Activated naive CD4-positive, alpha-beta T cell treated with anti-CD3 and anti-CD28 coated beads, Interleukin-2, amount 50 U/mL, for 72 hours (primary cell): ENCODE data around the gene NR2F1-AS1. TPM values are rescaled to one million over a fixed set of nuclear protein-coding genes. Genes with fewer than 3 reads are reported as not detected.
"Not testable (repeated sequence)": the region's sequence is repeated elsewhere in the genome, so short reads cannot be mapped to it uniquely, and the experiment has no call there.

ENCODE experiments used
- ATAC-seq, 2 donors: fragments of 150-1000 bp; cut with Tn5 transposase; 2 replicates each; pipeline ENCODE4 v1.10.0; 2021; ENCODE audit warnings: mild to moderate bottlenecking in 2 of 2, moderate library complexity in 2 of 2
- DNase-seq, 2 donors: peaks; one replicate each; pipeline ENCODE4 v3.0.0; 2021 to 2022; ENCODE audit warnings: low spot score in 2 of 2
- H3K27ac Mint-ChIP-seq, 2 donors: one replicate each; pipeline ENCODE4 v1.8.0; 2022; ENCODE audit warnings: mild to moderate bottlenecking in 2 of 2, mixed read lengths in 2 of 2
- H3K36me3 Mint-ChIP-seq, 2 donors: one replicate each; pipeline ENCODE4 v1.8.0; 2022; ENCODE audit warnings: mixed read lengths in 2 of 2
- H3K9me3 Mint-ChIP-seq, 2 donors: one replicate each; pipeline ENCODE4 v1.8.0; 2022; ENCODE audit warnings: mixed read lengths in 2 of 2
- total RNA-seq, 2 donors: library from RNA; stranded (reverse); gene quantifications; one replicate each; pipeline ENCODE4 v1.2.3, GENCODE V29; 2022

The NR2F1-AS1 gene
- total RNA-seq, 2 donors from 2014 or later, result not detected

- no peak for ATAC-seq
- peaks cover 0 to 7% of the 10 kb centered on the region in 2 donors for H3K36me3 Mint-ChIP-seq
- DNase-seq, result no peak
- H3K9me3 Mint-ChIP-seq, result peaks cover 0 to 8% of the 10 kb centered on the region in 2 donors
- no peak overlapping the region for H3K27ac Mint-ChIP-seq
Measured at GRCh38 chr5:93517828-93518227, 63.2 kb downstream of the NR2F1-AS1 start.

- H3K36me3 Mint-ChIP-seq, result no peaks in the 10 kb centered on the region
- H3K9me3 Mint-ChIP-seq, result no peaks in the 10 kb centered on the region
- ATAC-seq (no peak), DNase-seq (no peak)
- H3K27ac Mint-ChIP-seq, result no peak overlapping the region
Measured at GRCh38 chr5:93513298-93513697, 67.7 kb downstream of the NR2F1-AS1 start.

GRCh38 chr5:93512799-93513198 lies 68.2 kb downstream of the NR2F1-AS1 start:
- no peak for ATAC-seq
- no peak for DNase-seq
- Mint-ChIP-seq H3K27ac (no peak overlapping the region), H3K9me3 (no peaks in the 10 kb centered on the region), H3K36me3 (no peaks in the 10 kb centered on the region)

- DNase-seq, result no peak
- no peak for ATAC-seq
- Mint-ChIP-seq H3K27ac (no peak overlapping the region), H3K9me3 (no peaks in the 10 kb centered on the region), H3K36me3 (no peaks in the 10 kb centered on the region)
Measured at GRCh38 chr5:93511445-93511844, 69.6 kb downstream of the NR2F1-AS1 start.

DNA sequence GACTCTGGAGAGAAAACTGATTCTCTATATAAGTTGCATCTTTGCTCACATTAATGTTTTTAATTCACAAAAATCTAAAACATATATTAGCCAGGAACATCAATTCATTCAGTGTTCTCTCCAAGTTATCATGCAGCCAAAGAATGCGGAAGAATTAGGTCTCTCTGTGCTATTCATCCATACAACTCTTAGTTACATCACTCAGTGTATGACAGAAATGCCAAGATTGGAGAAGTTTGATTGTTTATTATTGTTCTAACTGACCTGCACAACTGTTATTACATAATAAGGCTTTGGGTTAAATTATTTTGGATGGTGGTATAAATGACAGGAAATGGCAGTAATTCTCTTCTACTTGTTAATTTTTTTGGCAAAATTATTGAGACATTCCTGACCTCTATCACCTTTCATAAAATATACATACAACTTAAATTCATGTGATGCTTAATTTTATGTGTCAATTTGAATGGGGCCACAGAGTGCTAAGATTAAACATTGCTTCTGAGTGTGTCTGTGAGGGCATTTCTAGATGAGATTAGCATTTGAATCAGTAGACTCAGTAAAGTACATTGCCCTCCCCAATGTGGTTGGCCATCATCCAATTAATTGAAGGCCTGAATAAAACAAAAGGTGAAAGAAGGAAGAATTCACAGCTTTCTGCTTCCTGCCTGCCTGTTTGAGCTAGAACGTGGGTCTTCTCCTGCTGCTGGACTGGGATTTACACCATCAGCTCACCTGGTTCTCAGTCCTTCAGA lies 70.2 kb downstream of the NR2F1-AS1 start:
- no peak for ATAC-seq
- Mint-ChIP-seq H3K27ac (no peak overlapping the region), H3K36me3 (no peaks in the 10 kb centered on the region), H3K9me3 (no peaks in the 10 kb centered on the region)
- no peak for DNase-seq

GRCh38 chr5:93505553-93505952 lies 75.5 kb downstream of the NR2F1-AS1 start:
- not testable (repeated sequence) for H3K36me3 Mint-ChIP-seq, H3K9me3 Mint-ChIP-seq, ATAC-seq, H3K27ac Mint-ChIP-seq, DNase-seq

DNA sequence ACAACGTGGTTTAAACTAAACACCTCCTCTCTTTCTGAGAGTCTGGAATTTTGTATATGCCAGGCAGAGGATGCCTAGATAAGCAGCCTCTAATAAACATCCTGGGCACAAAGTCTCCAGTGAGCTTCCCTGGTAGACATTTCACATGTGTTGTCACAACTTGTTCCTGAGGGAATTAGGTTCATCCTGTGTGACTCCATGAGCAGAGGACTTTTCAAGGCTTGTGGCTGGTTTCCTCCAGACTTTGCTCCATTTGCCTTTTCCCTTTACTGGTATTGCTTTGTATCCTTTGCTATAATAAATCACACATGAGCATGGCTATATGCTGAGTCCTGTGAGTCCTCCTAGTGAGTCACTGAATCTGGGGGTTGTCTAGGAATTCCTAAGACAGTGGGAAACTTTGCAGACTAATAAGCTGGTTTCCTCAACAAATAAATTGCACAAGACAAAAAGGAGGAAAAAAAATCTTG lies 77.4 kb downstream of the NR2F1-AS1 start:
- no peak for DNase-seq
- H3K36me3 Mint-ChIP-seq, result no peaks in the 10 kb centered on the region
- H3K27ac Mint-ChIP-seq, result no peak overlapping the region
- no peak for ATAC-seq
- H3K9me3 Mint-ChIP-seq, result no peaks in the 10 kb centered on the region

GRCh38 chr5:93497096-93497495 lies 83.9 kb downstream of the NR2F1-AS1 start:
- ATAC-seq (no peak), DNase-seq (no peak)
- Mint-ChIP-seq H3K9me3 (no peaks in the 10 kb centered on the region), H3K27ac (no peak overlapping the region), H3K36me3 (no peaks in the 10 kb centered on the region)

- ATAC-seq (no peak), DNase-seq (no peak)
- peaks cover 2 to 14% of the 10 kb centered on the region in 2 donors for H3K9me3 Mint-ChIP-seq
- H3K27ac Mint-ChIP-seq, result no peak overlapping the region
- H3K36me3 Mint-ChIP-seq, result peaks cover 0 to 2% of the 10 kb centered on the region in 2 donors
Measured at GRCh38 chr5:93479982-93480509, 101.0 kb downstream of the NR2F1-AS1 start.

DNA sequence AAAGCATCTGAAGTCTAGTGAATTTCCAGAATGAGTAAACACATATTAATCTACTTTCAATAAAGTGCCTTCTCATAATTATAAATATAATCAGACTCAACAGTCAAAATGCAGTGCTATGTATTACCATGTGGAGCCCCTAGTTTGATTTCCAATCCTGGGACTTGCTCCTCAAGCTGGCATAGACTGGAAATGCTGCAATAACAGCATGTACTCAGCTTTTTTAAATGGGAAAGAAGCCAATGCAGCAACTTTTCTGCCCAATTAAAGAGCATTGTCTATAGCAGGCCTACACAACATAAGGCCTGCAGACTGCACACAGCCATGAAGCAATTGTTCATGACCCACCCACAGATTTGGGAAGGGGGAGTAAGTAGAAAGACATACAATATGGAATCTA lies 103.2 kb downstream of the NR2F1-AS1 start:
- no peak overlapping the region for H3K27ac Mint-ChIP-seq
- H3K9me3 Mint-ChIP-seq, result peaks cover 0 to 6% of the 10 kb centered on the region in 2 donors
- DNase-seq (no peak), ATAC-seq (no peak)
- H3K36me3 Mint-ChIP-seq, result no peaks in the 10 kb centered on the region

- H3K27ac Mint-ChIP-seq, result no peak overlapping the region
- no peak for ATAC-seq
- H3K9me3 Mint-ChIP-seq, result peaks cover 0 to 6% of the 10 kb centered on the region in 2 donors
Measured at GRCh38 chr5:93476251-93476742, 104.7 kb downstream of the NR2F1-AS1 start.

GRCh38 chr5:93462916-93463315 lies 118.1 kb downstream of the NR2F1-AS1 start:
- no peak overlapping the region for H3K27ac Mint-ChIP-seq
- ATAC-seq (no peak), DNase-seq (no peak)
- H3K9me3 Mint-ChIP-seq, result peaks cover 24% of the 10 kb centered on the region in 2 donors
- H3K36me3 Mint-ChIP-seq, result peaks cover 6 to 17% of the 10 kb centered on the region in 2 donors

More at GRCh38 chr5:93476251-93476742, 104.7 kb downstream of the NR2F1-AS1 start:
- no peak for DNase-seq
- no peaks in the 10 kb centered on the region for H3K36me3 Mint-ChIP-seq

DNA sequence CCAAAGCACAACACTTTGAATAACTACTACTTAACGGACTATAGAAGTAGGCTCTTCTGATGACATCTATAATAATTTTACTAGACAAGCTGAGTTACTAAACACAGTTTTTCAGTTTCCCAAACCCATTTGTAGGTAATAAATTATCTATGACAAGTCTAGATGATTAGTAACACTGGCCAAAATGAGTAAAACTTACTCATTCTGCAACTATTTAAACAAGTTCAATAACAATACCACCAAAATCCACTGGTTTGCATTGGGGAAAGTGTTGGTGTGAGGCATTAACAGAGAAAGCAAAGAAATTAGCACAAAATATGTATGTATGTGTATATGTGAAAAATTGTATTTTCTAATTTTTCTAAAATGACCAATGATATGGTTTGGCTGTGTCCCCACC lies 119.3 kb downstream of the NR2F1-AS1 start:
- no peak overlapping the region for H3K27ac Mint-ChIP-seq

GRCh38 chr5:93460286-93460685 lies 120.7 kb downstream of the NR2F1-AS1 start:
- H3K27ac Mint-ChIP-seq, result no peak overlapping the region
- no peak for ATAC-seq
- peaks cover 21 to 24% of the 10 kb centered on the region in 2 donors for H3K9me3 Mint-ChIP-seq
- H3K36me3 Mint-ChIP-seq, result peaks cover 6 to 17% of the 10 kb centered on the region in 2 donors
- no peak for DNase-seq

More for the DNA sequence above, 119.3 kb downstream of the NR2F1-AS1 start:
- H3K36me3 Mint-ChIP-seq, result peaks cover 6 to 17% of the 10 kb centered on the region in 2 donors
- ATAC-seq, result no peak
- H3K9me3 Mint-ChIP-seq, result peaks cover 24% of the 10 kb centered on the region in 2 donors
- no peak for DNase-seq

DNA sequence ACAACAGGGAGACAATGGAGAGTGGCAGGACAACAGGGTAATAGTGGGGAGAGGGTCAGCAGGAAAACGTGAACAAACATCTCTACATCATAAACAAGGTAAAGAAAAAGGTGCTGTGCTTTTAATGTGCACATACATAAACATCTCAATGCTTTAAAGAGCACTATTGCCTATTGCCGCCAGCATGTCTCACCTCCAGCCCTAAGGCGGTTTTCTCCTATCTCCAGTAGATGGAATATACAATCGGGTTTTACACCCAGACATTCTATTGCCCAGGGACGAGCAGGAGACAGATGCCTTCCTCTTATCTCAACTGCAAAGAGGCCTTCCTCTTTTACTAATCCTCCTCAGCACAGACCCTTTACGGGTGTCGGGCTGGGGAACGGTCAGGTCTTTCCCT lies 124.2 kb downstream of the NR2F1-AS1 start:
- H3K27ac Mint-ChIP-seq, ATAC-seq, DNase-seq, H3K36me3 Mint-ChIP-seq: not testable (repeated sequence)
- H3K9me3 Mint-ChIP-seq, result peaks cover 5 to 10% of the 10 kb centered on the region in 2 donors

- ATAC-seq (no peak), DNase-seq (no peak)
- H3K36me3 Mint-ChIP-seq, result no peaks in the 10 kb centered on the region
- H3K9me3 Mint-ChIP-seq, result no peaks in the 10 kb centered on the region
- H3K27ac Mint-ChIP-seq, result no peak overlapping the region
Measured at GRCh38 chr5:93454896-93455295, 126.1 kb downstream of the NR2F1-AS1 start.

- ATAC-seq, result no peak
- Mint-ChIP-seq H3K9me3 (no peaks in the 10 kb centered on the region), H3K36me3 (no peaks in the 10 kb centered on the region), H3K27ac (no peak overlapping the region)
- DNase-seq, result no peak
Measured at GRCh38 chr5:93452255-93452654, 128.8 kb downstream of the NR2F1-AS1 start.

DNA sequence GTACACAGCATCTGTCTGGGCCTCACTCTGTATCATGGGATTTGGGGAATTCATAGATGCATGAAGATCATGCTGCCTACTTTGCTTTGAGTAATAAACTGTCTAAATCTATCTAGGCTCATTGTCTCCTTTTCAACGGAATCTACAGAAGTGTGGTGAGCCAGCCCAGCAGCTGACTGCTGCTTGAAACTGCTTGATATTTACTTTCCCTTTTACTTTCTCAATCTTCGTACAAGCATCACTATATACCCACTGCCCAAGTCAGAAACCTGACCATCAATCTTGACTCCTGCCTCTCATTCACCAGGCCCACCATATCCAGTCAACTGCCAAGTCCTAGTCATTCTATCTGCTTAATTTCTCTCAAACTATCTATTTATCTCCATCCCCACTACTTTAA lies 142.9 kb downstream of the NR2F1-AS1 start:
- ATAC-seq, result no peak
- Mint-ChIP-seq H3K9me3 (peaks cover 5 to 7% of the 10 kb centered on the region in 2 donors), H3K27ac (no peak overlapping the region), H3K36me3 (no peaks in the 10 kb centered on the region)
- no peak for DNase-seq
